NT2/D1 (cell line): ENCODE results near the gene KPNB1.

ENCODE experiments used
- SUZ12 ChIP-seq: IDR thresholded peaks from 2 replicates; pipeline ENCODE4 v1.6.1; 2011; ENCODE audit not compliant: insufficient read length, insufficient read depth; ENCODE audit errors: extremely low read depth
- YY1 ChIP-seq: IDR thresholded peaks from 2 replicates; pipeline ENCODE4 v1.6.1; 2011; ENCODE audit not compliant: insufficient read length, insufficient read depth
- ZNF274 ChIP-seq: IDR thresholded peaks from 2 replicates; pipeline ENCODE4 v1.6.1; 2011; ENCODE audit warnings: mild to moderate bottlenecking, low read depth, low read length

DNA sequence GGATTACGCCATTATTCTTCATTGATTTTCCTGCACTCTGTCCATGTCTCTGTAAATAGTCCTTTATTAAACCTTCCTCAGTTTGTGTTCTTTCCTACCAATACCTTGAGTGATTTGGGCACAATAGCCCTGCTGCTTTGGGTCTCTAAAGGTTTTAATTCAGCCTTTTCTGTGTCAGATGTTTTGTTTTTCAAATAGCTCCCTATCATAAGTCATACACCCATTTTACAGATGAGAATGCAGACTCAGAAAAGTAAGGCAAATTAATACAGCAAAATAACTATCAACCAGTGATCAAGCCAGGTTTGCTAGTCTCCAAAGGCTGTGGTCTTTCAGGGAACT, 25.0 kb upstream of the KPNB1 start:
- TF ChIP-seq ZNF274 (no peak), SUZ12 (no peak), YY1 (no peak)
